Naive thymus-derived CD4-positive, alpha-beta T cell (primary cell): ENCODE measurements around the gene GJD4. TPM values are rescaled to one million over a fixed set of nuclear protein-coding genes. Genes with fewer than 3 reads are reported as not detected.

Experiments used
- ATAC-seq: fragments of 150-1000 bp; cut with Tn5 transposase; 2 replicates; pipeline ENCODE4 v1.10.0; 2021; ENCODE audit warnings: mild to moderate bottlenecking, moderate library complexity
- CTCF ChIA-PET: fragments of 350-600 bp; sonication (Branson Sonifier 250); formaldehyde crosslinking; loops from one replicate; lab custom pipeline; 2021; ENCODE audit warnings: antibody characterized with exemption; lab: Charles Lee
- POLR2A ChIA-PET: fragments of 350-600 bp; sonication (Branson Sonifier 250); formaldehyde crosslinking; loops from one replicate; lab custom pipeline; 2021; ENCODE audit warnings: antibody characterized with exemption, inconsistent platforms; lab: Charles Lee
- DNase-seq, 9 donors: peaks; one replicate each; pipeline versions ENCODE4 v3.0.0 to v3.0.0-alpha.2; 2020 to 2022; ENCODE audit warnings: mixed read lengths in 1 of 9
- H3K27ac ChIP-seq: one replicate; pipeline ENCODE4 v1.7.0; 2013; ENCODE audit warnings: mild to moderate bottlenecking, low read depth, low read length, moderate library complexity
- H3K27me3 ChIP-seq, 2 donors: one replicate each; pipeline ENCODE4 v1.7.0; 2013; ENCODE audit warnings: low read length in 2 of 2, mild to moderate bottlenecking in 2 of 2, moderate library complexity in 2 of 2; ENCODE audit not compliant: control insufficient read depth in 2 of 2, insufficient read depth in 2 of 2
- H3K36me3 ChIP-seq, 3 experiments: 1 replicate in 2 of 3; 2 replicates in 1 of 3; pipeline ENCODE4 v1.7.0; 2013; ENCODE audit warnings: low read length in 3 of 3, mild to moderate bottlenecking in 3 of 3, moderate library complexity in 1 of 3; ENCODE audit not compliant: insufficient read depth in 3 of 3, control insufficient read depth in 2 of 3
- H3K4me1 ChIP-seq, 2 donors: one replicate each; pipeline ENCODE4 v1.7.0; 2013; ENCODE audit warnings: low read length in 2 of 2, mild to moderate bottlenecking in 2 of 2, moderate library complexity in 1 of 2; ENCODE audit not compliant: control insufficient read depth in 2 of 2, insufficient read depth in 2 of 2
- H3K4me3 ChIP-seq: 2 replicates; pipeline ENCODE4 v1.7.0; 2013; ENCODE audit warnings: mild to moderate bottlenecking, low read length
- H3K9me3 ChIP-seq, 3 experiments: 1 replicate in 2 of 3; 2 replicates in 1 of 3; pipeline ENCODE4 v1.7.0; 2013; ENCODE audit warnings: low read length in 3 of 3; ENCODE audit not compliant: control insufficient read depth in 2 of 3
- H3K27ac Mint-ChIP-seq, 9 donors: one replicate each; pipeline ENCODE4 v1.8.0; 2020 to 2022; ENCODE audit warnings: mixed read lengths in 9 of 9, mild to moderate bottlenecking in 8 of 9, moderate library complexity in 5 of 9, inconsistent platforms in 2 of 9
- H3K27me3 Mint-ChIP-seq, 5 donors: one replicate each; pipeline ENCODE4 v1.8.0; 2021 to 2022; ENCODE audit warnings: mixed read lengths in 5 of 5, mild to moderate bottlenecking in 1 of 5
- H3K36me3 Mint-ChIP-seq, 5 donors: one replicate each; pipeline ENCODE4 v1.8.0; 2020 to 2022; ENCODE audit warnings: mixed read lengths in 5 of 5, mild to moderate bottlenecking in 3 of 5, inconsistent platforms in 1 of 5
- H3K4me1 Mint-ChIP-seq, 7 donors: one replicate each; pipeline ENCODE4 v1.8.0; 2020 to 2022; ENCODE audit warnings: mixed read lengths in 7 of 7, mild to moderate bottlenecking in 3 of 7, inconsistent platforms in 1 of 7
- H3K4me3 Mint-ChIP-seq, 10 donors: one replicate each; pipeline ENCODE4 v1.8.0; 2020 to 2022; ENCODE audit warnings: mild to moderate bottlenecking in 10 of 10, mixed read lengths in 10 of 10, moderate library complexity in 6 of 10, inconsistent platforms in 2 of 10
- H3K9me3 Mint-ChIP-seq, 11 donors: one replicate each; pipeline ENCODE4 v1.8.0; 2020 to 2022; ENCODE audit warnings: mixed read lengths in 11 of 11, mild to moderate bottlenecking in 4 of 11, inconsistent platforms in 1 of 11, moderate library complexity in 1 of 11
- intact Hi-C, 2 donors: fragments of 100-400 bp; cut with micrococcal nuclease; formaldehyde crosslinking; loops; one replicate each; pipeline ENCODE4 v1.15.1; 2023
- polyA plus RNA-seq, 2 donors: library from polyadenylated mRNA; unstranded; fragments of 300-500 nt; fragmentation: Illumina TruSeq; gene quantifications; one replicate each; pipeline ENCODE4 v1.2.3, GENCODE V29; 2021
- total RNA-seq, 6 experiments: library from RNA in 5 of 6; stranded (reverse) in 5 of 6; gene quantifications; 1 replicate in 5 of 6; 2 replicates in 1 of 6; pipeline ENCODE4 v1.2.3 and lab custom pipeline; 2021 to 2026

Gene GJD4
- total and polyA plus RNA-seq, 7 experiments from 2014 or later: not detected

DNA sequence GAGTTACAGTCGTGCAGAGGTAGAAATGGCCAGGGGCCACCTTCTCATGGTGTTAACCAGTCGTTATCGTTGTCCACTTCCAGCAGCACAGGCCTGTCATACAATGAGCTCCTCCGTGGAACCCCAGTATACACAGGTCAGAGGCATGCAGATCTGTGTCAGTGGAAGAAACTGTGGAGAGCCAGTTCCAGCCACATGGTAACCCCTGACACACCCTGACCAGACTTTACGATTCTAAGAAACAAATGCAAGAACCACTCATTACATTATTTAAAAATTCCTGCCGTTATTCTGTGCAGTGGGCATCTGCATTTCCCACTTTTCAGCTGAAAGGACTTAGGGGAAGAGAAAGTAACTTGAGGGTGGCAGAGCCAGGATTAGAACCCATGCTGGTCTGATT is 23.5 kb upstream of the GJD4 start:
- Histone ChIP-seq H3K4me3 (no peak overlapping the region), H3K9me3 (no peaks in the 10 kb centered on the region), H3K36me3 (no peaks in the 10 kb centered on the region), H3K4me1 (no peaks in the 10 kb centered on the region), H3K27me3 (no peaks in the 10 kb centered on the region), H3K27ac (no peak overlapping the region)
- H3K27ac Mint-ChIP-seq: no peak overlapping the region
- intact Hi-C loops: no loop called here
- no peak overlapping the region for H3K4me3 Mint-ChIP-seq
- H3K27me3 Mint-ChIP-seq: peaks cover 0 to 11% (median 0%) of the 10 kb centered on the region in 5 donors
- ChIA-PET CTCF (no interaction called here), POLR2A (no interaction called here)
- peaks cover 2 to 21% (median 7%) of the 10 kb centered on the region in 11 donors for H3K9me3 Mint-ChIP-seq
- DNase-seq (no peak), ATAC-seq (no peak)
- peaks cover 0 to 5% (median 0%) of the 10 kb centered on the region in 5 donors for H3K36me3 Mint-ChIP-seq
- H3K4me1 Mint-ChIP-seq: peaks cover 0 to 10% (median 0%) of the 10 kb centered on the region in 7 donors

- DNase-seq (no peak), ATAC-seq (no peak)
- no peaks in the 10 kb centered on the region for H3K27me3 ChIP-seq
- intact Hi-C loops: no loop called here
- no peaks in the 10 kb centered on the region for H3K4me1 ChIP-seq
- peaks cover 0 to 13% (median 0%) of the 10 kb centered on the region in 7 donors for H3K4me1 Mint-ChIP-seq
- POLR2A ChIA-PET: no interaction called here
- no peaks in the 10 kb centered on the region for H3K36me3 Mint-ChIP-seq
- no peak overlapping the region for H3K27ac ChIP-seq
- H3K4me3 Mint-ChIP-seq: no peak overlapping the region
- H3K9me3 Mint-ChIP-seq: peaks cover 0 to 11% (median 0%) of the 10 kb centered on the region in 11 donors
- no peaks in the 10 kb centered on the region for H3K9me3 ChIP-seq
- no peaks in the 10 kb centered on the region for H3K36me3 ChIP-seq
- no peak overlapping the region for H3K4me3 ChIP-seq
- H3K27ac Mint-ChIP-seq: no peak overlapping the region
- CTCF ChIA-PET: no interaction called here
- H3K27me3 Mint-ChIP-seq: peaks cover 0 to 24% (median 5%) of the 10 kb centered on the region in 5 donors
These were observed 20.2 kb upstream of the GJD4 start for GRCh38 chr10:35584946-35585345.

DNA sequence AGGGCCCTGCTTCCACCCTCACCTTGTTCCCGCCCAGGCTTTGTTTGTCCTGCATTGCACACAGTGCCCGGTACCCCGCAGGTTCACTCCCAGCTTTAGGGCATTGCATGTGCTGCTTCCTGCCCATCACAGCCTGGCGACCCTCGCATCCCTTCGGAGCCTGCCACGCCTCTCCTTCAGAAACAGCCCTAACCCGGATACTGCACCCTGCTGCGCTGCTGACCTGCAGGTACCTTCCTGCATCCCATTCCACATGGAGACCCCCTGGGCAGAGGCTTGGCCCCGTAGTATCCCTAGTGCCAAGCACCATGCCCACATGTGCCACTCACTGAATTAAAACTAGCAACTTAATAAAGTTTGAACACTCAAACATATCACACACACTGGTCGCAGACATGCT is 19.8 kb upstream of the GJD4 start:
- H3K9me3 ChIP-seq: no peaks in the 10 kb centered on the region
- H3K4me3 ChIP-seq: no peak overlapping the region
- ATAC-seq: no peak
- H3K36me3 ChIP-seq: no peaks in the 10 kb centered on the region
- Mint-ChIP-seq H3K9me3 (peaks cover 0 to 13% (median 0%) of the 10 kb centered on the region in 11 donors), H3K4me3 (no peak overlapping the region), H3K27ac (no peak overlapping the region), H3K27me3 (peaks cover 0 to 24% (median 5%) of the 10 kb centered on the region in 5 donors), H3K4me1 (peaks cover 0 to 13% (median 0%) of the 10 kb centered on the region in 7 donors), H3K36me3 (no peaks in the 10 kb centered on the region)
- ChIA-PET POLR2A (no interaction called here), CTCF (no interaction called here)
- no peaks in the 10 kb centered on the region for H3K27me3 ChIP-seq
- no peaks in the 10 kb centered on the region for H3K4me1 ChIP-seq
- DNase-seq: no peak
- intact Hi-C loops: no loop called here
- H3K27ac ChIP-seq: no peak overlapping the region

- DNase-seq: no peak
- H3K9me3 Mint-ChIP-seq: peaks cover 1 to 15% (median 4%) of the 10 kb centered on the region in 11 donors
- Histone ChIP-seq H3K4me3 (no peak overlapping the region), H3K27me3 (no peaks in the 10 kb centered on the region), H3K27ac (no peak overlapping the region), H3K36me3 (no peaks in the 10 kb centered on the region), H3K4me1 (no peaks in the 10 kb centered on the region), H3K9me3 (peaks cover 0 to 2% (median 0%) of the 10 kb centered on the region in 3 experiments)
- H3K4me1 Mint-ChIP-seq: peaks cover 0 to 13% (median 0%) of the 10 kb centered on the region in 7 donors
- intact Hi-C loops: no loop called here
- ChIA-PET POLR2A (no interaction called here), CTCF (no interaction called here)
- peaks cover 0 to 24% (median 8%) of the 10 kb centered on the region in 5 donors for H3K27me3 Mint-ChIP-seq
- no peak overlapping the region for H3K4me3 Mint-ChIP-seq
- H3K27ac Mint-ChIP-seq: no peak overlapping the region
- ATAC-seq: no peak
- H3K36me3 Mint-ChIP-seq: peaks cover 0 to 4% (median 0%) of the 10 kb centered on the region in 5 donors
These were observed 19.1 kb upstream of the GJD4 start for GRCh38 chr10:35585903-35586535.

DNA sequence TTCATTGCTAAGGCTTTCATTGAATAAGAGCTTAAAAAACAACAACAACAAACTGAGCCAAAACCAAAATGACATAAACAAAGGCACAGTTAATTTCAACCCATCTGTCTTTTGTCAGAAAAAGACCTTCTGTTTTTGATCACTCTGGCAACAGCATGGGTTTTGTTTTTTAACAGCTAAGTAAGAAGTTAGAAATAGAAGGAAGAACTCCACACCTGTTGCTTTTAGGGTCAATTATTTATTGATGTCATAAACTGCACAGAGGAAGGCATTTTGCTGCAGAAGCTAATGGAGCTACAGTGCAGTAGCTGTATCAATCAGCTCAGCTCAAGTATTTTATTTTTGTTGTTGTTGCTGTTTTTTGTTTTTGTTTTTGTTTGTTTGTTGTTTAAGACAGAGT is 16.3 kb upstream of the GJD4 start:
- Histone ChIP-seq H3K27me3 (no peaks in the 10 kb centered on the region), H3K36me3 (no peaks in the 10 kb centered on the region), H3K4me3 (no peak overlapping the region), H3K27ac (no peak overlapping the region), H3K4me1 (no peaks in the 10 kb centered on the region), H3K9me3 (peaks cover 0 to 7% (median 0%) of the 10 kb centered on the region in 3 experiments)
- H3K4me1 Mint-ChIP-seq: peaks cover 0 to 13% (median 0%) of the 10 kb centered on the region in 7 donors
- intact Hi-C loops: no loop called here
- peaks cover 6 to 32% (median 13%) of the 10 kb centered on the region in 11 donors for H3K9me3 Mint-ChIP-seq
- ChIA-PET POLR2A (no interaction called here), CTCF (no interaction called here)
- no peak overlapping the region for H3K4me3 Mint-ChIP-seq
- ATAC-seq (no peak), DNase-seq (no peak)
- peaks cover 0 to 41% (median 22%) of the 10 kb centered on the region in 5 donors for H3K27me3 Mint-ChIP-seq
- H3K36me3 Mint-ChIP-seq: peaks cover 0 to 10% (median 6%) of the 10 kb centered on the region in 5 donors
- no peak overlapping the region for H3K27ac Mint-ChIP-seq

- H3K27me3 ChIP-seq: no peaks in the 10 kb centered on the region
- no peak overlapping the region for H3K4me3 ChIP-seq
- intact Hi-C loops: no loop called here
- Mint-ChIP-seq H3K9me3 (peaks cover 7 to 32% (median 13%) of the 10 kb centered on the region in 11 donors), H3K27ac (no peak overlapping the region), H3K36me3 (peaks cover 0 to 10% (median 6%) of the 10 kb centered on the region in 5 donors), H3K4me1 (no peaks in the 10 kb centered on the region), H3K4me3 (no peak overlapping the region), H3K27me3 (peaks cover 0 to 40% (median 22%) of the 10 kb centered on the region in 5 donors)
- no peaks in the 10 kb centered on the region for H3K36me3 ChIP-seq
- no peaks in the 10 kb centered on the region for H3K4me1 ChIP-seq
- ATAC-seq (no peak), DNase-seq (no peak)
- no peak overlapping the region for H3K27ac ChIP-seq
- ChIA-PET CTCF (no interaction called here), POLR2A (no interaction called here)
- peaks cover 0 to 7% (median 0%) of the 10 kb centered on the region in 3 experiments for H3K9me3 ChIP-seq
These were observed 12.7 kb upstream of the GJD4 start for GRCh38 chr10:35592441-35592840.
